ENCODE data around the gene ERRFI1.

DNA sequence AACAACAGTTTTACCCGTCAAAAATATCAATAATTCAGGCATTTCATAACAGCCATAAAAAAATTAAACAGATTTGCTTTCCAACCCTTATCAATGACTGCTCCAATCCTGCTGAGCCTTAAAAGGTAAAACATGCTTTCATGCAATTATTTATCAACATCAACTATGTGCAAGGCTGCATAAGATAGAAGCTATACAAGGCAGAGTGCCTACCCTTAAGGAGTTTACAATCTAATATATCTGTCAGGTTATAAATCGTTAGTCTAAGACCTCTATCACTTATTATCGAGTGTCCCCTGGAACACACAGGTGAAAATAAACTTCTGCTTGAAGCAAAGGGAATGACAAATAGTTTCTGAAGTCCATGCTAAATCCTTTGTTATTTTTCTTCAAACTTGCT lies 1.8 kb downstream of the ERRFI1 start:
- TF ChIP-seq CTCF (IDR thresholded peaks at IDR 0.05), result no peak
- TF ChIP-seq POLR2A (IDR thresholded peaks at IDR 0.05), result no peak
